CD14-positive monocyte (primary cell): ENCODE measurements around the gene TMEM164. TPM values are rescaled to one million over a fixed set of nuclear protein-coding genes. Genes with fewer than 3 reads are reported as not detected.

Experiments
- DNase-seq, 3 donors: peaks; one replicate each; pipeline ENCODE4 v3.0.0-alpha.2; 2011 to 2022
- H2AFZ ChIP-seq: 2 replicates; pipeline ENCODE4 v1.6.0; 2012; ENCODE audit warnings: mild to moderate bottlenecking, low read depth, low read length, inconsistent platforms; ENCODE audit not compliant: insufficient read depth, poor library complexity, severe bottlenecking
- H3K27ac ChIP-seq, 2 donors: 1 replicate in 1 of 2; 2 replicates in 1 of 2; pipeline ENCODE4 v1.5.1; 2012 to 2013; ENCODE audit warnings: low read length in 2 of 2, control low read depth in 1 of 2, inconsistent platforms in 1 of 2, low read depth in 1 of 2, mild to moderate bottlenecking in 1 of 2
- H3K27me3 ChIP-seq, 2 donors: one replicate each; pipeline versions ENCODE4 v1.6.0 to v1.6.1; 2011 to 2013; ENCODE audit warnings: low read length in 2 of 2; ENCODE audit not compliant: control insufficient read depth in 2 of 2, insufficient read depth in 2 of 2
- H3K36me3 ChIP-seq, 2 donors: replicated peaks in 1 of 2; 1 replicate in 1 of 2; 2 replicates in 1 of 2; pipeline versions ENCODE4 v1.5.1 to v1.6.1; 2012 to 2013; ENCODE audit warnings: low read length in 2 of 2, control low read depth in 1 of 2, inconsistent platforms in 1 of 2, mild to moderate bottlenecking in 1 of 2; ENCODE audit not compliant: insufficient read depth in 2 of 2, control insufficient read depth in 1 of 2
- H3K4me1 ChIP-seq, 2 donors: 1 replicate in 1 of 2; 2 replicates in 1 of 2; pipeline versions ENCODE4 v1.5.1 to v1.6.1; 2012 to 2013; ENCODE audit warnings: low read length in 2 of 2, control low read depth in 1 of 2, inconsistent platforms in 1 of 2, mild to moderate bottlenecking in 1 of 2, moderate library complexity in 1 of 2; ENCODE audit not compliant: insufficient read depth in 2 of 2, control insufficient read depth in 1 of 2
- H3K4me2 ChIP-seq: replicated peaks from 2 replicates; pipeline ENCODE3; 2012; ENCODE audit warnings: low read length, moderate library complexity, mild to moderate bottlenecking; ENCODE audit not compliant: poor library complexity, severe bottlenecking; ENCODE audit errors: extremely low read depth
- H3K4me3 ChIP-seq, 3 experiments: fragments of 200-600 bp in 1 of 3; sonication (generic) in 1 of 3; replicated peaks in 1 of 3; 1 replicate in 2 of 3; 2 replicates in 1 of 3; pipeline ENCODE4 v1.5.1; 2011 to 2013; ENCODE audit warnings: low read length in 3 of 3, mild to moderate bottlenecking in 3 of 3, control low read depth in 2 of 3, low read depth in 2 of 3, inconsistent platforms in 1 of 3, moderate library complexity in 1 of 3
- H3K79me2 ChIP-seq: 2 replicates; pipeline ENCODE4 v1.6.0; 2012; ENCODE audit warnings: mild to moderate bottlenecking, control low read depth, inconsistent platforms, low read length, moderate library complexity; ENCODE audit not compliant: insufficient read depth
- H3K9ac ChIP-seq: 2 replicates; pipeline ENCODE4 v1.6.0; 2017; ENCODE audit warnings: low read length, mild to moderate bottlenecking; ENCODE audit not compliant: insufficient read depth, poor library complexity, severe bottlenecking
- H3K9me3 ChIP-seq, 2 donors: replicated peaks in 1 of 2; 1 replicate in 1 of 2; 2 replicates in 1 of 2; pipeline versions ENCODE4 v1.5.1 to v1.6.1; 2012 to 2013; ENCODE audit warnings: low read length in 2 of 2, control low read depth in 1 of 2; ENCODE audit not compliant: control insufficient read depth in 1 of 2, insufficient read depth in 1 of 2
- H4K20me1 ChIP-seq: 2 replicates; pipeline ENCODE4 v1.6.0; 2012; ENCODE audit warnings: mild to moderate bottlenecking, low read length, control low read depth, moderate library complexity; ENCODE audit not compliant: insufficient read depth
- H3K27ac Mint-ChIP-seq, 7 donors: one replicate each; pipeline ENCODE4 v1.8.0; 2020; ENCODE audit warnings: mild to moderate bottlenecking in 7 of 7, mixed read lengths in 7 of 7, moderate library complexity in 6 of 7, inconsistent platforms in 2 of 7
- H3K27me3 Mint-ChIP-seq, 3 donors: one replicate each; pipeline ENCODE4 v1.8.0; 2021 to 2022; ENCODE audit warnings: low read depth in 3 of 3, mild to moderate bottlenecking in 3 of 3, mixed read lengths in 3 of 3, moderate library complexity in 3 of 3, inconsistent platforms in 1 of 3
- H3K36me3 Mint-ChIP-seq, 2 donors: one replicate each; pipeline ENCODE4 v1.8.0; 2020; ENCODE audit warnings: mixed read lengths in 2 of 2, inconsistent platforms in 1 of 2, mild to moderate bottlenecking in 1 of 2
- H3K4me1 Mint-ChIP-seq: one replicate; pipeline ENCODE4 v1.8.0; 2020; ENCODE audit warnings: mild to moderate bottlenecking, mixed read lengths
- H3K4me3 Mint-ChIP-seq, 2 donors: one replicate each; pipeline ENCODE4 v1.8.0; 2020; ENCODE audit warnings: mild to moderate bottlenecking in 2 of 2, mixed read lengths in 2 of 2, moderate library complexity in 1 of 2
- H3K9me3 Mint-ChIP-seq, 7 donors: one replicate each; pipeline ENCODE4 v1.8.0; 2020 to 2022; ENCODE audit warnings: mixed read lengths in 7 of 7, mild to moderate bottlenecking in 6 of 7, moderate library complexity in 6 of 7, inconsistent platforms in 2 of 7
- CTCF ChIP-seq: fragments of 200-600 bp; IDR thresholded peaks from one replicate; pipeline ENCODE4 v1.8.0; 2022; ENCODE audit warnings: antibody characterized with exemption, mild to moderate bottlenecking
- WGBS: methylation state at CpG from one replicate; pipeline ENCODE4 v1.1.5; 2013; ENCODE audit warnings: missing lambda C conversion rate; ENCODE audit not compliant: insufficient coverage; 5-methylcytosine and 5-hydroxymethylcytosine counted together
- intact Hi-C, 2 donors: fragments of 100-400 bp; cut with micrococcal nuclease; formaldehyde crosslinking; loops; one replicate each; pipeline versions ENCODE4 v1.15.0 to v1.15.1; 2023
- polyA plus RNA-seq, 3 donors: library from polyadenylated mRNA; depleted of rRNA in 1 of 3; unstranded in 2 of 3; stranded (reverse) in 1 of 3; fragments of 300-500 nt in 2 of 3; fragments of >200 nt in 1 of 3; fragmentation: Illumina TruSeq in 2 of 3; gene quantifications; 1 replicate in 2 of 3; 2 replicates in 1 of 3; pipeline ENCODE4 v1.2.3, GENCODE V29; 2012 to 2021

TMEM164 gene
- polyA plus RNA-seq, 3 donors = 5.3 to 39.5 (median 7.3) TPM

DNA sequence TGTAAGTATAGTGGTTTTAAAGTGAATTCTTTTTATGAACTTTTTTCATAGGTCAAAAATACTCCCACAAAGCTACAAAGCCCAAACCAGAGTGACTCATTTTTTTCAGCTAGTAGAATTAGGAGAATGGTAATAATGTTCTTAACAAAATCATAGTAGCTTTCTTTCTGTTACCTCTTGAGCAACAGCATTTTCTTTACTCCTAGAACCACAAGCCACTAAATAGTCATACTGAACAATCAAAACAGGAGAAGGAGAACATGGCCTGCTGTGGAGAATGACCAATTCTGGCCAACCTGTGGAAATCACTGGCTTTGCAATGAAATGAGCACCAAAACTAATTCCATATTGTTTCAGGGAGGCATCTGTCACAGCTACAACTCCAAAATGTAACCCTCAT, 202.1 kb downstream of the TMEM164 start:
- Histone ChIP-seq H4K20me1 (no peaks in the 10 kb centered on the region), H3K36me3 (peaks cover 0 to 4% of the 10 kb centered on the region in 2 donors), H3K27ac (no peak overlapping the region), H3K79me2 (no peaks in the 10 kb centered on the region), H3K4me1 (no peaks in the 10 kb centered on the region), H3K9ac (no peak overlapping the region), H3K4me3 (no peak overlapping the region), H3K27me3 (no peaks in the 10 kb centered on the region), H3K4me2 (no peak overlapping the region), H3K9me3 (no peaks in the 10 kb centered on the region), H2AFZ (no peak overlapping the region)
- Mint-ChIP-seq H3K36me3 (peaks cover 0 to 9% of the 10 kb centered on the region in 2 donors), H3K27me3 (peaks cover 0 to 2% (median 0%) of the 10 kb centered on the region in 3 donors), H3K27ac (no peak overlapping the region), H3K4me1 (no peaks in the 10 kb centered on the region), H3K4me3 (no peak overlapping the region), H3K9me3 (no peaks in the 10 kb centered on the region)
- no peak for DNase-seq
- TF ChIP-seq CTCF = no peak
- intact Hi-C loops = no loop called here

GRCh38 chrX:110208092-110208491, 205.2 kb downstream of the TMEM164 start:
- Mint-ChIP-seq H3K4me1 (no peaks in the 10 kb centered on the region), H3K27ac (no peak overlapping the region), H3K36me3 (peaks cover 0 to 4% of the 10 kb centered on the region in 2 donors), H3K27me3 (peaks cover 0 to 6% (median 0%) of the 10 kb centered on the region in 3 donors), H3K4me3 (no peak overlapping the region), H3K9me3 (no peaks in the 10 kb centered on the region)
- H3K4me3 ChIP-seq = no peak overlapping the region
- H3K27ac ChIP-seq = no peak overlapping the region
- H3K36me3 ChIP-seq = no peaks in the 10 kb centered on the region
- intact Hi-C loops = no loop called here
- H4K20me1 ChIP-seq = no peaks in the 10 kb centered on the region
- H3K27me3 ChIP-seq = no peaks in the 10 kb centered on the region
- no peaks in the 10 kb centered on the region for H3K4me1 ChIP-seq
- H3K4me2 ChIP-seq = no peak overlapping the region
- H3K9ac ChIP-seq = no peak overlapping the region
- TF ChIP-seq CTCF = no peak
- H3K9me3 ChIP-seq = no peaks in the 10 kb centered on the region
- WGBS = no CpG with 5 or more reads among the region's 2 CpGs
- H3K79me2 ChIP-seq = no peaks in the 10 kb centered on the region
- no peak overlapping the region for H2AFZ ChIP-seq
- DNase-seq = no peak
